ENCODE results near the gene TMEM41B. TPM values are rescaled to one million over a fixed set of nuclear protein-coding genes. Genes with fewer than 3 reads are reported as not detected.
"Not testable (repeated sequence)": the region's sequence is repeated elsewhere in the genome, so short reads cannot be mapped to it uniquely, and the experiment has no call there.

The TMEM41B gene
- total RNA-seq, 1 donor from 2014 or later: 43.6 TPM

- Mint-ChIP-seq H3K36me3 (ENCODE audit: unreplicated experiment) (no peaks in the 10 kb centered on the region), H3K27me3 (ENCODE audit: unreplicated experiment) (peaks cover 2% of the 10 kb centered on the region), H3K27ac (ENCODE audit: unreplicated experiment) (no peak overlapping the region), H3K4me1 (ENCODE audit: low read depth, unreplicated experiment) (no peaks in the 10 kb centered on the region), H3K9me3 (ENCODE audit: unreplicated experiment) (no peaks in the 10 kb centered on the region), H3K4me3 (ENCODE audit: unreplicated experiment) (no peak overlapping the region)
- peak; percentile 20 for DNase-seq
- TF ChIP-seq CTCF (IDR thresholded peaks at IDR 0.05; ENCODE audit: partially characterized antibody, unreplicated experiment): no peak
These were observed 16.3 kb upstream of the TMEM41B start for GRCh38 chr11:9330387-9331384.

DNA sequence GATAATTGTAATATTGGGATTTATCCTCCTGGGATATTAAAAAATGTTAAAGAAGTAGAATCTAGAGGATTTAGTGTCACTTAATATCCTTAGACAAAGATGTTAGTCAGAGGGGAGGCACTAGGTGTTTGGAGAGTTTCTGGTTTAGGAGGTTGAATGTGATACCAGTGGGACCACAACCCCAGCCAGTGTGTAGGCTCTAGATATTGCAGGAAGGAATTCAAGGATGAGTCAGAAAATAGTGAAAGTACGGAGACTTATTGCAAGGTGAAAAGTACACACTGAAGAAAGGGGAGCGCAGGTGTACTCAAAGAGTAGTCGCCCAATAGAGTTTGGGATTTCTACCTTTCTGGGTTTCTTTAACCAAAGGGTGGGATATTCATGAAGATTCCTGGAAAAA, 5.7 kb upstream of the TMEM41B start:
- Mint-ChIP-seq H3K27me3 (ENCODE audit: unreplicated experiment) (no peaks in the 10 kb centered on the region), H3K4me3 (ENCODE audit: unreplicated experiment) (no peak overlapping the region), H3K4me1 (ENCODE audit: low read depth, unreplicated experiment) (peaks cover 5% of the 10 kb centered on the region), H3K9me3 (ENCODE audit: unreplicated experiment) (peaks cover 3% of the 10 kb centered on the region), H3K27ac (ENCODE audit: unreplicated experiment) (no peak overlapping the region), H3K36me3 (ENCODE audit: unreplicated experiment) (no peaks in the 10 kb centered on the region)
- TF ChIP-seq CTCF (IDR thresholded peaks at IDR 0.05; ENCODE audit: partially characterized antibody, unreplicated experiment): no peak
- DNase-seq: no peak

- not testable (repeated sequence) for H3K27me3 Mint-ChIP-seq (ENCODE audit: unreplicated experiment); H3K4me1 Mint-ChIP-seq (ENCODE audit: low read depth, unreplicated experiment); H3K9me3 Mint-ChIP-seq (ENCODE audit: unreplicated experiment); H3K27ac Mint-ChIP-seq (ENCODE audit: unreplicated experiment); DNase-seq; H3K4me3 Mint-ChIP-seq (ENCODE audit: unreplicated experiment); H3K36me3 Mint-ChIP-seq (ENCODE audit: unreplicated experiment)
These were observed 5.1 kb upstream of the TMEM41B start for GRCh38 chr11:9319377-9320001.

DNA sequence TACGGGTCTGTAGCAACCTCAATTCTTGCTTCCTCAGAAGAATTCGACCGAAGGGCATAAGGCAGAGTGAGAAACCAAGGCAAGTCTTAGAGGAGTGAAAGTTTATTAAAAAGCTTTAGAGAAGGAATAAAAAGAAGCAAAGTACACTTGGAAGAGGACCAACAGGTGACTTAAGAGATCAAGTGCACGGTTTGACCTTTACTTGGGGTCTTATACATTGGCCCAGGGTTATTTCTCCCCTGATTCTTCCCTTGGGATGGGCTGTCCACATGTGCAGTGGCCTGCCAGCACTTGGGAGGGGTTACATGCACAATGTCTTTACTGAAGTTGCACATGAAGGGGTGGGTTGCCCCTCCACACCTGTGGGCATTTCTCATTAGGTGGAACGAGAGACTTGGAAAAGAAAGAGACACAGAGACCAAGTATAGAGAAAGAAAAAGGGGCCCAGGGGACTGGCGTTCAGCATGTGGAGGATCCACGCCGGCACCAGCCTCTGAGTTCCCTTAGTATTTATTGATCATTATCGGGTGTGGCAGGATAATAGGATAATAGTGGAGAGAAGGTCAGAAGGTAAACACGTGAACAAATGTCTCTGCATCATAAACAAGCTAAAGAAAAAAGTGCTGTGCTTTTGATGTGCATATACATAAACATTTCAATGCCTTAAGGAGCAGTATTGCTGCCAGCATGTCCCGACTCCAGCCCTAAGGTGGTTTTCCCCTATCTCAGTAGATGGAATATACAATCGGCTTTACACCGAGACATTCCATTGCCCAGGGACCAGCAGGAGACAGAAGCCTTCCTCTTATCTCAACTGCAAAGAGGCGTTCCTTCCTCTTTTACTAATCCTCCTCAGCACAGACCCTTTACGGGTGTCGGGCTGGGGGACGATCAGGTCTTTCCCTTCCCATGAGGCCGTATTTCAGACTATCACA, 4.3 kb upstream of the TMEM41B start:
- not testable (repeated sequence) for H3K27ac Mint-ChIP-seq (ENCODE audit: unreplicated experiment); H3K27me3 Mint-ChIP-seq (ENCODE audit: unreplicated experiment); H3K9me3 Mint-ChIP-seq (ENCODE audit: unreplicated experiment); H3K36me3 Mint-ChIP-seq (ENCODE audit: unreplicated experiment); H3K4me1 Mint-ChIP-seq (ENCODE audit: low read depth, unreplicated experiment); DNase-seq; H3K4me3 Mint-ChIP-seq (ENCODE audit: unreplicated experiment)

DNA sequence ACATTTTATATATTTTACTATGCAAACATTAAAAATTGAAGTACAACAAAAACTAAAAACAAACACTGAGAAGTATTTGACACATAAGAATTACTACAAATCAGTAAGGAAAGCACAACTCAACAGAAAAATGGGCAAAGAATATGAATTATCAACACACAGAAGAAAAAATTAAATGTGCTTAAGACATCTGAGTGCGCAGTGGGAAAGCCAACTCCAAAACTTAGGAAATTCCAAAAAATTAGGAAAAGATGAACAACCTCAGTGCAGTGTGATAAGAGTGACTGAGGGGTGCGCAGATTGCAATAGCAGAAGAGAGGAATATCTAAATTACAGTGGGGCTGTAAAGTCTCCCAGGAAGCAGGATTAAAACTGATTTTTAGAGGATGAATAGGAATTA, 1.9 kb upstream of the TMEM41B start:
- Mint-ChIP-seq H3K4me3 (ENCODE audit: unreplicated experiment) (no peak overlapping the region), H3K4me1 (ENCODE audit: low read depth, unreplicated experiment) (peaks cover 9% of the 10 kb centered on the region), H3K27me3 (ENCODE audit: unreplicated experiment) (peaks cover 3% of the 10 kb centered on the region), H3K9me3 (ENCODE audit: unreplicated experiment) (peaks cover 9% of the 10 kb centered on the region), H3K27ac (ENCODE audit: unreplicated experiment) (no peak overlapping the region), H3K36me3 (ENCODE audit: unreplicated experiment) (no peaks in the 10 kb centered on the region)
- no peak for TF ChIP-seq CTCF (IDR thresholded peaks at IDR 0.05; ENCODE audit: partially characterized antibody, unreplicated experiment)
- DNase-seq: no peak

All from glutamatergic neuron (in vitro differentiated cells).